AG04450 (cell line): ENCODE results near the gene PURA. TPM values are rescaled to one million over a fixed set of nuclear protein-coding genes. Genes with fewer than 3 reads are reported as not detected.

ENCODE experiments used
- CTCF ChIA-PET: fragments of 300-600, 350-600 bp; formaldehyde crosslinking; extraction: SDS; loops from one replicate; lab custom pipeline; 2022; ENCODE audit warnings: antibody characterized with exemption, inconsistent platforms; lab: Charles Lee
- POLR2A ChIA-PET: fragments of 350-600 bp; formaldehyde crosslinking; extraction: SDS; loops from one replicate; lab custom pipeline; 2021; ENCODE audit warnings: antibody characterized with exemption, inconsistent platforms; lab: Yijun Ruan, JAX
- DNase-seq: peaks from one replicate; pipeline ENCODE4 v3.0.0-alpha.2; 2011; ENCODE audit warnings: low read depth, low spot score
- H3K27ac ChIP-seq: one replicate; pipeline ENCODE4 v1.5.1; 2012; ENCODE audit warnings: low read depth, low read length, control low read depth
- H3K27me3 ChIP-seq: one replicate; pipeline ENCODE4 v1.6.0; 2012; ENCODE audit warnings: low read length; ENCODE audit not compliant: control insufficient read depth, insufficient read depth
- H3K4me3 ChIP-seq: 2 replicates; pipeline ENCODE4 v1.5.1; 2011; ENCODE audit warnings: mild to moderate bottlenecking, low read depth, low read length, control low read depth
- H3K9me3 ChIP-seq: 2 replicates; pipeline ENCODE4 v1.5.1; 2012; ENCODE audit warnings: low read length; ENCODE audit not compliant: control insufficient read depth, insufficient read depth
- polyA plus RNA-seq: library from polyadenylated mRNA; depleted of rRNA; stranded (reverse); fragments of >200 nt; gene quantifications from 2 replicates; pipeline ENCODE4 v1.2.3, GENCODE V29; 2011
- TF ChIP-seq, protein P1 (sequence below): IDR thresholded peaks from 2 replicates; pipeline ENCODE4 v1.5.1; 2011; ENCODE audit warnings: low read depth, low read length, control low read depth, inconsistent platforms

Gene PURA
- polyA plus RNA-seq, 1 experiment, result 4.5 TPM

DNA sequence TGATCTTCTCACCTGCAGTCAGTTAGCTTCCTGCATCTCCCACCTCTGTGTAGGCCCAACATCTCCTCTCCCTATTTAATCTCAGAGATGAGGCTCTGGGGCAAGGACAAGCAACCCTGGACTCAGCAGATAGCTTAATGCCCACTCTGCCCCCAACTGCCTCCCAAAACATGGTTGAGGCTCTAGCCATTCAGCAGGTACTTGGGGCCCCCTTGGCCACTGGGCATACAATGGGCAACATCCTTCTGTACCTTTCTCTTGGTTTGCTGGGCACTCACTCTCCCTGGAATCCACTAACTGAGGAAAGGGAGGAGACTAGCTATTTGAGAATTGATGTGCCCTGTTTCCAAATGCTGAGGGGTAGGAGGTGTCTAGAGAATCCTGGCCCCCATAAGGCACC lies 21.2 kb downstream of the PURA start:
- no peak overlapping the region for H3K4me3 ChIP-seq
- H3K27ac ChIP-seq, result no peak overlapping the region
- POLR2A ChIA-PET, result no interaction called here
- CTCF ChIA-PET, result interaction anchor here (0.6 to 7.2 kb wide), 4 partner anchors 10 to 348 kb away, joined by 3 to 133 read pairs (median 4); no protein-coding TSS in a partner anchor
- DNase-seq, result no peak
- H3K27me3 ChIP-seq, result no peaks in the 10 kb centered on the region
- TF ChIP-seq, protein P1, sequence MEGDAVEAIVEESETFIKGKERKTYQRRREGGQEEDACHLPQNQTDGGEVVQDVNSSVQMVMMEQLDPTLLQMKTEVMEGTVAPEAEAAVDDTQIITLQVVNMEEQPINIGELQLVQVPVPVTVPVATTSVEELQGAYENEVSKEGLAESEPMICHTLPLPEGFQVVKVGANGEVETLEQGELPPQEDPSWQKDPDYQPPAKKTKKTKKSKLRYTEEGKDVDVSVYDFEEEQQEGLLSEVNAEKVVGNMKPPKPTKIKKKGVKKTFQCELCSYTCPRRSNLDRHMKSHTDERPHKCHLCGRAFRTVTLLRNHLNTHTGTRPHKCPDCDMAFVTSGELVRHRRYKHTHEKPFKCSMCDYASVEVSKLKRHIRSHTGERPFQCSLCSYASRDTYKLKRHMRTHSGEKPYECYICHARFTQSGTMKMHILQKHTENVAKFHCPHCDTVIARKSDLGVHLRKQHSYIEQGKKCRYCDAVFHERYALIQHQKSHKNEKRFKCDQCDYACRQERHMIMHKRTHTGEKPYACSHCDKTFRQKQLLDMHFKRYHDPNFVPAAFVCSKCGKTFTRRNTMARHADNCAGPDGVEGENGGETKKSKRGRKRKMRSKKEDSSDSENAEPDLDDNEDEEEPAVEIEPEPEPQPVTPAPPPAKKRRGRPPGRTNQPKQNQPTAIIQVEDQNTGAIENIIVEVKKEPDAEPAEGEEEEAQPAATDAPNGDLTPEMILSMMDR, result no peak
- no peaks in the 10 kb centered on the region for H3K9me3 ChIP-seq

DNA sequence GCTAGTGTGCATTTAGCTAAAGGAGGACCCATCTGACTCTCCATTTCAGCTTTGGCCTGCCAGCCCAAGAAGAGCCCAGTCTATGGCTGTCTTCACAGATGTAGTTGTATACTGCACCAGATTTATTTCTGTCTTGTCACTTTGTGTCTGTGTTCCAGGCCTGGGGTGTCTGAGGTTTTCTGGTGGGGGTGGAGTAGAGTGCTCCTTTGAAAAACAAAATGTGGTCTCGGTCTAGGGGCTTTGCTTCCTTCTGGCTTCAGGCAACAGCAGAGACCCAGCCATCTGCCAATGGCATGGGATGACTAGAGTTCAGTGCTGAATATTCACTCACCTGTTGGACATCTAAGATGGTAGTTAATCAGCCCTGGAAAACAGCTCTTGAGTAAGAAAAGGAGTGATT lies 22.7 kb downstream of the PURA start:
- TF ChIP-seq, protein P1, result no peak
- H3K9me3 ChIP-seq, result no peaks in the 10 kb centered on the region
- H3K4me3 ChIP-seq, result no peak overlapping the region
- no peak for DNase-seq
- H3K27ac ChIP-seq, result no peak overlapping the region
- POLR2A ChIA-PET, result no interaction called here
- H3K27me3 ChIP-seq, result peaks cover 4% of the 10 kb centered on the region
- CTCF ChIA-PET, result interaction anchor here (0.6 to 7.2 kb wide), 3 partner anchors 8 to 596 kb away, joined by 4 to 133 read pairs (median 5); no protein-coding TSS in a partner anchor

DNA sequence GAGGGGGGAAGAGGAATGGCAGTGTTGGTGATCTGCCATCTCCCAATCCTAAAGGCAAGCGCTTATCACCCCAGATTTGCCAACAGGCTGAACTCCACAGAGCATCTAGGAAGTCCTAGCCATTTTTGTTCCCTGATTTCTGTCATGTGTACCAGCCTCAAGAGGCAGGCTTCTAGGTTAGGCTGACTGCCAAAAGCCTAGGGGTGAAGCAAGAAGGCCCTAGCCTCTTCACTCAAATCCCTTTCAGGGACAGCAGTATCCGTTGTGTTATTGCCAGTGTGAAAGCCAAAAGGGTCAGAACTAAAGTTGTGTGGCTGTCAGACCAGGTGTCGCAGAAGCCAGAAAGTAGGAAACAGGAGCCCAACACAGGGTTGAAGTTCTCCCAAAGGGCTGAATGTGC lies 26.5 kb downstream of the PURA start:
- H3K9me3 ChIP-seq, result no peaks in the 10 kb centered on the region
- H3K4me3 ChIP-seq, result no peak overlapping the region
- TF ChIP-seq, protein P1, result no peak
- H3K27me3 ChIP-seq, result peaks cover 4% of the 10 kb centered on the region
- CTCF ChIA-PET, result interaction anchor here (1.4 kb wide), 1 partner anchor 16 kb away, joined by 3 read pairs; no protein-coding TSS in a partner anchor
- POLR2A ChIA-PET, result no interaction called here
- peak overlapping the region; percentile 31 for H3K27ac ChIP-seq
- DNase-seq, result no peak

DNA sequence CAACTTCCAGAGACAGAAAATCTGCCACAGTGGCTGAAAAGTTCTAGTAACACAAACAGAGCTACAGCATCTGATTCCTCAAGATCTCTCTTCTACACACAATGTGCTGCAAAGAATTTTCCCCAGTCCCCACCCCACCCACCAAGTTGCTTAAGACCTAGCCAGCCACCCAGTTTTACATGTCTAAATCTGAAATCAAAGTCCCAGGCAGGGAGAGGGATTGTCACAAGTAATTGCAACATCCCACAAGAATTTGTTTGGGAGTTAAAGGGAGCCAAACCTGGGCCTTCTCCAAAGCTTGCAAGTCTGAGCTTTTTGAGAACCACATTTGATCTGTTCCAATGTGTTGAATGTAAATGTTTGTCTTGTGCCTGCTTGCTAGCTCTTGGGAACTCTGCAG lies 27.3 kb downstream of the PURA start:
- TF ChIP-seq, protein P1, result no peak
- peaks cover 4% of the 10 kb centered on the region for H3K27me3 ChIP-seq
- DNase-seq, result peak; percentile 10

DNA sequence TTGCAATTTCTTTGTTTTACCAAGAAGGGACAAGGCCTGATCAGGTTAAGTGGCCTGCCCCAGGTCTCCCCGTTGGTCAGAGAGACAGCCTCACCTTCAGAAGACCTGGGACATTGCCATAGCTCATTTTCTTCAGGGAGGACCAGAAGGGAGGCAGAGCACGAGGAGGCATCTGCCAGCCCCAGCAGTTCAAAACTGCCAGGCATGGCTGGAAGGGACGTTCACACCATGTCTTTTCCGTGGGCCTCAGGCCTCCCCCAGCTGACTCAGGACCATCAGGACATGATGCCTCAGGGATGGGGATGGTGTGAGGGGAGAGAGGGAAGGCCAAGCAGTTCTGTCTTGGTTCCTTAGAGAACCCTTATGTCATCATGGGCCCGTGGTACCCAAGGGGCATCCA lies 28.3 kb downstream of the PURA start:
- peaks cover 4% of the 10 kb centered on the region for H3K27me3 ChIP-seq
- H3K9me3 ChIP-seq, result no peaks in the 10 kb centered on the region; the same call in 1 of the 2 replicates
- TF ChIP-seq, protein P1, result no peak
- no peak overlapping the region for H3K27ac ChIP-seq
- no peak overlapping the region for H3K4me3 ChIP-seq
- POLR2A ChIA-PET, result no interaction called here
- CTCF ChIA-PET, result interaction anchor here (0.8 to 6.6 kb wide), 4 partner anchors 11 to 71 kb away, joined by 3 to 161 read pairs (median 85); partner anchors contain the start of gene PURA
- DNase-seq, result no peak

More for the DNA sequence above, 27.3 kb downstream of the PURA start:
- POLR2A ChIA-PET, result no interaction called here
- H3K9me3 ChIP-seq, result no peaks in the 10 kb centered on the region; the same call in 1 of the 2 replicates
- H3K4me3 ChIP-seq, result no peak overlapping the region
- CTCF ChIA-PET, result interaction anchor here (6.3 to 6.6 kb wide), 2 partner anchors 22 to 67 kb away, joined by 148 to 161 read pairs; partner anchors contain the start of gene PURA
- H3K27ac ChIP-seq, result no peak overlapping the region
